ENCODE measurements around the gene EFNB3. TPM values are rescaled to one million over a fixed set of nuclear protein-coding genes. Genes with fewer than 3 reads are reported as not detected.

The EFNB3 gene
- total and polyA plus RNA-seq, 2 of the 8 experiments (the other 6 are each of a cell fraction or from before 2014, with no cell fraction given), result 15.0 to 27.3 TPM

GRCh38 chr17:7714721-7715594, 10.0 kb downstream of the EFNB3 start (continued):
- TF ChIP-seq NRF1 (IDR thresholded peaks at IDR 0.05; ENCODE audit: low read depth, low read length) (no peak), RBBP5 (IDR thresholded peaks at IDR 0.05; ENCODE audit: borderline replicate concordance, low read depth, low read length) (no peak)

All from H1 (cell line).